ENCODE results near the gene CNTFR.
"Not testable (repeated sequence)": the region's sequence is repeated elsewhere in the genome, so short reads cannot be mapped to it uniquely, and the experiment has no call there.

Gene CNTFR, protein sequence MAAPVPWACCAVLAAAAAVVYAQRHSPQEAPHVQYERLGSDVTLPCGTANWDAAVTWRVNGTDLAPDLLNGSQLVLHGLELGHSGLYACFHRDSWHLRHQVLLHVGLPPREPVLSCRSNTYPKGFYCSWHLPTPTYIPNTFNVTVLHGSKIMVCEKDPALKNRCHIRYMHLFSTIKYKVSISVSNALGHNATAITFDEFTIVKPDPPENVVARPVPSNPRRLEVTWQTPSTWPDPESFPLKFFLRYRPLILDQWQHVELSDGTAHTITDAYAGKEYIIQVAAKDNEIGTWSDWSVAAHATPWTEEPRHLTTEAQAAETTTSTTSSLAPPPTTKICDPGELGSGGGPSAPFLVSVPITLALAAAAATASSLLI

DNA sequence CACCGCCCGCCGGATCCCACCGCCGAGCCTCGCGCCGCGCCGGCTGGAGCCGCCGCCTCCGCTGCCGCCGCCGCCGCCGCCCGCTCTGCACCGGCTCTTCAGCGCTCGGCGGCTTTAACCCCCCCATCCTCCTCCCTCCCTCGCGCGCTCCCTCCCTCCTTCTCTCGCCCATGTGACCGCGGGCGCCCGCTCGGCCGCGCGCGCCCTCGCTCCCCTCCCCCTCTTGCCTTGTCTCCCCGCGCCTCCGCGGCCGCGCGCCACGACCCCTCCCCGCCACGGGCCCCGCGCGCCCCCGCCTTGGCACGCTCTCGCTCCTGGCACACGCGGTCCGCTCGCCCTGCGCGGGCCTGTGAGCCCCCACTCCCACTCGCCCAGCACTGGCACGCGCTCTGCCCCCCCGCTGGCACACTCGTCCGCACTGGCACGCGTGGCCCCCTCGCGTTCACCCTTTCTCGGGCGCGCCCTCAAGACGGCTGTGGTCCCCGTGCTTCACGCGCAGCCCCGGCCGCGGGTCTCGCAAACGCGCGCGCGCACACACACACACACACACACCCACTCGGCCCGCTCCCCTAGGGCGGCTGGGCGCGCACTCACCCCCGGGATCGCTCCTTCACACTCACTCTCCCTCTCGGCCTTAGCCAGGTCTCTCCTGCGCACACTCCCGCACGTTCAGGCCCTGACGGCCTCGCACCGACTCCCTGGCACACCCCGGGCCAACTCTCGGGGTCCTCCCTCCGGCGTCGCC lies at the start of gene CNTFR:
TSS of gene CNTFR (minus strand) at position 89 of the 745 bp plus-strand sequence. CDS start 20,743 bp downstream, outside the sequence.
- DNase-seq (ENCODE audit: low spot score): peak; percentile 60

DNA sequence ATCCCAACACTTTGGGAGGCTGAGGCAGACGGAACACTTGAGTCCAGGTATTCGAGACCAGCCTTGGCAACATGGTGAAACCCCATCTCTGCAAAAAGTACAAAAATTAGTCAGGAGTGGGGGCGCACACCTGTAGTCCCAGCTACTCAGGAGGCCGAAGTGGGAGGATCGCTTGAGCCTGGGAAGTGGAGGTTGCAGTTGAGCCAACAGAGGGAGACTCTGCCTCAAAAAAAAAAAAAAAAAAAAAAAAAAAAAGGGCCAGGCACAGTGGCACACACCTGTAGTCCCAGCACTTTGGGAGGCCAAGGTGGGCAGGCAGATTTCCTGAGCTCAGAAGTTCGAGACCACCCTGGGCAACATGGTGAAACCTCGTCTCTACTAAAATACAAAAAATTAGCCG lies 49.8 kb upstream of the CNTFR start:
- DNase-seq (ENCODE audit: low spot score): not testable (repeated sequence)

- DNase-seq (ENCODE audit: low spot score): no peak
Measured at GRCh38 chr9:34638138-34638445, 48.6 kb upstream of the CNTFR start.

GRCh38 chr9:34637356-34638137 lies 48.0 kb upstream of the CNTFR start, which contains the start of gene SIGMAR1:
SIGMAR1 (minus strand) TSS chr9:34637787; CDS start chr9:34637697, 90 bp downstream.
- DNase-seq (ENCODE audit: low spot score): peak; percentile 85

DNA sequence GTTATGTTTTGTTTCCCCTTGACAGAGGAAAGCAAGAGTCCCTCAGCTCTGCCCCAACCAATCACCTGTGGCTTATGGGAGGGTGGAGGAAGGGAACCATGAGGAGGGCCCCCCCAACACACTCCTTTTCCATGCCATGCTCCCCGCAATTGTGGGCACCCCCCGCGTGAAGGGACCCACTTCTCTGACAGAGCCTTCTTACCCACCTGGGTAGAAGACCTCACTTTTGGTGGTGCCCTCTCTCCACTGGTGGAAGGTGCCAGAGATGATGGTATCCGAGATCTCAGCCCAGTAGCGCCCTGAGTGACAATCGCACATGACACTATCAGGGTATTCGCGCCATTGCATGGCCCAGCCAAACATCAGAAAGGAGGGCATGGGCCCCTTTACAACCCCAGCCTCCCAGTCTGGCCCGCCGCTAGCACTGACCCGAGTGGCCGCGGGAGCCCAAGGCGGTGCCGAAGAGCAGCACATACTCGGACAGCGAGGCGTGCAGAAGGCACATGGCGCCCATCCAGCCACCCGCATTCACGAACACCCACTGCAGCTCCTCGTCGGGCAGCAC lies 47.3 kb upstream of the CNTFR start:
- DNase-seq (ENCODE audit: low spot score): no peak

DNA sequence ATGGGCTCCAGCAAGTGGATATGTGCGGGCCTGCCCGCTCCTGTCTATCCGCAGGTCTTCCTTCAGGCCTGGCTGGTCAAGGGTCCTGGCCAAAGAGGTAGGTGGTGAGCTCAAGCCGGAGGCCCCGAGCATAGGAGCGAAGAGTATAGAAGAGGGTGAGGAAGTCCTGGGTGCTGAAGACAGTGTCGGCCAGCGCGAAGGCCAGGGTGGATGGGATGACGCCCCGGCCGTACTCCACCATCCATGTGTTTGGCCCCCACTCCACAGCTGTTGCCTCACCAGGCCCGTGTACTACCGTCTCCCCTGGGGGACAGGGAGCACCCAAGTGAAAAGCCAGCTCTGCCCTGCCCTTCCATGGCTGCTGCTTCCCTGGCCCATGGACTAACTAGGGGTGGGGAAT lies 46.0 kb upstream of the CNTFR start:
- DNase-seq (ENCODE audit: low spot score): no peak

- DNase-seq (ENCODE audit: low spot score): no peak
Measured at GRCh38 chr9:34634551-34635248, 45.2 kb upstream of the CNTFR start.

DNA sequence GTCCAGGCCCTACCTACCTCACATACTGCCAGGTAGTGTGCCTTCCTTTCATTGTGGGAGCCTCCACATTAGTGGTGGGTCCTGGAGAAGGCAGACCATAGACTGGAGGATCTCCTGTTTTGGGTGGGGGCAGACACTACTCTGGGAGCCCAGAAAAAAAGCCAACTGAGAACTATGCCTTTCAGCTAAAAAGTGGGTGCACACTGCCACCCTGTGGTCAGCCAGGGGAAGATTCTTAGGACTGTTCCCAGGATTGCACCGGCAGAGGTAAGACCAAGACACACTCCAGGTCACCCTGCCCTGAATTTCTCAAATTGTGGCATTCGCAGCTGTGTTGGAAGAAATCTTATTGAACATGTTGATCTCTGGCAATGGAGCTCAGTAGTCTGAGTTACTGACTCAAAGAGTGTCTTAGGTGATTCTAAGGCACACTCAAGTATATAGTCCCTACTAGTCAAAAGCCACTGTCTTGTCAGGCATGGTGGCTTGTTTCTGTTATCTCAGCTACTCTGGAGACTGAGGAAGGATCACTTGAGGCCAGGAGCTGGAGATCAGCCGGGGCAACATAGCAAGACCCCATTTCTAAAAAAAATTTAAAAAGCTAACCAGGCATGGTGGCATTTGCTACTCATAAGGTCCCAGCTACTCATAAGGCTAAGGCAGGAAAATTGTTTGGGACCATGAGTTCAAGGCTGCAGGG lies 44.5 kb upstream of the CNTFR start:
- DNase-seq (ENCODE audit: low spot score): peak; percentile 78

- no peak for DNase-seq (ENCODE audit: low spot score)
Measured at GRCh38 chr9:34633166-34633565, 43.6 kb upstream of the CNTFR start.

- DNase-seq (ENCODE audit: low spot score): no peak
Measured at GRCh38 chr9:34630402-34631154, 41.1 kb upstream of the CNTFR start.

DNA sequence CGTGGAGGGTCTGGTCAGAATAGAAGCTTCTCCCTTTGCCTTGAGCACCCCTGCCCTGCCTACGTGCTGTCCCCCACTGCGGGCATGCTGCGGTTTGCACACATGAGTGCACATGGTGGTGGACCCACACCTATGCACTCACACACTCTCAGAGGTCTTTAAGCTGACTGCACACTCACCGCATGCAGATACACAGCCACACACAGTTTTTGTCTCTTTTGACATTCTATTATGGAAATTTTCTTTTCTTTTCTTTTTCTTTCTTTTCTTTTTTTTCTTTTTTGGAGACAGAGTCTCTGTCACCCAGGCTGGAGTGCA lies 39.9 kb upstream of the CNTFR start:
- DNase-seq (ENCODE audit: low spot score): no peak

- DNase-seq (ENCODE audit: low spot score): peak; percentile 51
Measured at GRCh38 chr9:34628656-34629490, 39.3 kb upstream of the CNTFR start, which contains the start of gene ARID3C. ARID3C (minus strand) TSS chr9:34629066; CDS start chr9:34628014, 1,052 bp downstream.

DNA sequence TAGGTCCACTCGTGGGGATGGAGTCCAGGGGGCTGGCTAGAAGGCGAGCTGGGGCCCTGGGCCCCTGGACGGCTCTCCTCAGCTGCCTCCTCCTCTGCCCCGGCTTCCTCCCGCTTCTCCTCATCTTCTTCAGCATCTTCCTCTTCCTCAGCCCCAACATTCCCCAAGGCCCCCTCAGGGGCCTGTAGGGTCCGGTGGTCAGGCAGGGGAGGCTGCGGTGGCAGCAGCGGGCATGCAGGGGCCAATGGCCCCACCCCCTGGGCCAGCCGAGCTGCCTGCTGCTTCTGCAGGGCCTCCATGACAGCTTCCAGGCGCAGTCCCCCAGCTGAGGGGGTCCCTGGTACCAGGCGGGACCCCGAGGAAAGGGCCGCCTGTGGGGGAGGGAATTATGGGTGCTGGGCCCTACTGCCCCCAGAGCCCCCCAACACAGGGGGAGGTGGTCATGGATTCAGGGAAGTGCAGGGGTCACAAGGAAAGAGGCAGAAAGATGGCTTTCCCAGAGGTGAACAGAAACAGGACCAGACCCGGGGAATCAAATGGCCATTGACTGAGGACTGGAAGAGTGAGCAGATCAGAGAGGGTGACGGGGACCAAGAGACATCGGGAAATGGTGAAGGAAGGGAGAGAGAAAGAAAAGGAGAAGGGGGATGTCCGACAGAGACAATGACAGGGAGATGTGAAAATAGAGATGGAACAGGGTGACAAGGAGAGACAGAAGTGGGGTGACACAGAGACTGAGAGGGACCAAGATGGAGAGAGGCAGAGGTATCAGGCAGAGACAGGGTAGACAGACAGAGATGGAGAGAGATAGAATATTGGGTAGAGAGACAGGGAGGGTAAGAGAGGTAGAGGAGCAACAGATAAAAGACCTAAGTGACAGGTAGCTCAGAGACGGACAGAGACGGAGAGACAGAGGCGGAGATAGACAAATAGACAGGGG lies 38.5 kb upstream of the CNTFR start:
- DNase-seq (ENCODE audit: low spot score): no peak

GRCh38 chr9:34625186-34625486 lies 35.6 kb upstream of the CNTFR start:
- DNase-seq (ENCODE audit: low spot score): no peak

GRCh38 chr9:34624475-34625185 lies 35.1 kb upstream of the CNTFR start:
- DNase-seq (ENCODE audit: low spot score): no peak

DNA sequence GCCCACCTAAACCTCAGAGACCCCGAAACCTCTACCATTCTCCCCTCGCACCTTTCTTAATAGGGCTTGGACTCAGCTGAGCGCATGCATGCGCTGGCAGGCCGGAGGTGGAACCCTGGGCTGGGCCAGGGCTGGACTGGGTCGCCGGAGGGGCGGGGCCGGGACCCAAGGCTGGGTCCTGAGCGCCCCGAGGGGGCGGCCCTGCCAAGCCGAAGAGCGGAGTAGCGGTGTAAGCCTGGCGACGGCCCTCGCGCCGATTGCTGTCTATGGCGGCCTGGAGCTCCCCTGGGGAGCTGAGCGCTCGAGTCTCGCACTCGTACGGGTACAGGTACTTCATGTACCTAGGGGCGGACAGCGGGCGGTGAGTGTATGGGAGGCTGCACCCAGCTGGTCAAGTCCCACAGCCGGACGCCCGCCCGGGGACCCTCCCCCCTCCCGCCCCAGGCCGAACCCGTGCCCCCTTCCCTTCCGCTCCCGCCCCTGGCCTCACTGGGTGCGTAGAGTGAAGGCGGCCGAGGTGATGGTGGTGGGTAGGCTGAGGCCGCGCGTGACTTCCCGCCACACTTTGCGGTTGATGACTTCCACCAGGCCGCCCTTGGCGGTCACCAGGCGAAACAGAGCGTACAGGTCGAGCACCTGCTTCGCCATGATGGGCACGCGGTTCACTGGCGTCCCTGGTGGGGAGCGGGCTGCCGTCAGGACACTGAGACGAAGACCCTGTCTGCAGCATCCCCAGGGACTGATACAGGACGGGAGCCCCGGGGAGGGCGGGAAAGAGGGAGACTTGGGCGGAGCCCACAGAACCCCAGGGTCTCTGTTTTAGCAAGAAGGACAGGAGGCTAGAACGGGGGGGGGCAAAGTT lies 34.1 kb upstream of the CNTFR start:
- DNase-seq (ENCODE audit: low spot score): no peak

Data from HuH-7 (cell line).